Body of pancreas (tissue), 4 donors: ENCODE measurements around the gene ATF7.

Experiments used
- CTCF ChIP-seq, 7 experiments: fragments of 450-650 bp in 4 of 7; fragments of 200-600 bp in 3 of 7; sonication (generic) in 3 of 7; IDR thresholded peaks; one replicate each; pipeline ENCODE4 v1.5.1; 2016 to 2019; ENCODE audit warnings: antibody characterized with exemption in 7 of 7
- POLR2A ChIP-seq, 3 donors: fragments of 450-650 bp; IDR thresholded peaks; one replicate each; pipeline ENCODE4 v1.6.1; 2016; ENCODE audit warnings: antibody characterized with exemption in 3 of 3, mild to moderate bottlenecking in 2 of 3

GRCh38 chr12:53476769-53477209 lies 149.4 kb downstream of the ATF7 start:
- TF ChIP-seq CTCF (IDR thresholded peaks at IDR 0.05): peak in 1 of 7 experiments; percentile 18
- no peak for TF ChIP-seq POLR2A (IDR thresholded peaks at IDR 0.05)
